Activated CD4-positive, alpha-beta T cell treated with anti-CD3 and anti-CD28 coated beads for 48 hours (primary cell): ENCODE results near the gene SAPCD2.

Experiments used
- DNase-seq: peaks from one replicate; pipeline ENCODE4 v3.0.0-alpha.2; 2020

Gene SAPCD2

GRCh38 chr9:137080260-137081122 is 10.1 kb upstream of the SAPCD2 start:
- DNase-seq = no peak

- DNase-seq = no peak
These were observed 9.0 kb upstream of the SAPCD2 start for GRCh38 chr9:137079401-137079787.

DNA sequence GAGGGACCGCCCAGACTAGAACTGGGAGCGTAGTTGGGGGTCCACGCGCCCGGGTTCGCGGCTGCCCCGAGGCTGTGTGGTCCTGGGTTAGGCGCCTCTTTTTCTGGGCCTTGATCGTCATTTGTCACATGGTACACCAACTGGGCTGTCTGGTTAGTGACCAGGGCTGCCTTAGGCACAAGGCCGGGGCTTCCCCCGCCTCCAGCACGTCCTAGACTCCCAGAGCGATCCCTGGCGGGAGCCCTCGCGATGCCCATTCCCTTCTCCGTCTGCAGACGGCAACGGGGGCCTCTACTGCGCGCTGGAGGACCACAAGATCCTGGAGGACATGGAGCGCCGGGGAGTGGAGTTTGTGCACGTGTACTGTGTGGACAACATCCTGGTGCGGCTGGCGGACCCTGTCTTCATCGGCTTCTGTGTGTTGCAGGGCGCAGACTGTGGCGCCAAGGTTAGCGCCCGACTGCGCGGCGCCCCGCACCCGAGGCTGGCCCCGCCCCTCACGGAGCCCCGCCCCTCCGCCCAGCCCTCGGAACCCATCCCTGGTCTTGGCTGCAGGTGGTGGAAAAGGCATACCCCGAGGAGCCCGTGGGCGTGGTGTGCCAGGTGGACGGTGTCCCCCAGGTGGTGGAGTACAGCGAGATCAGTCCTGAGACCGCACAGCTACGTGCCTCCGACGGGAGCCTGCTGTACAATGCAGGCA is 8.5 kb upstream of the SAPCD2 start:
- no peak for DNase-seq

DNA sequence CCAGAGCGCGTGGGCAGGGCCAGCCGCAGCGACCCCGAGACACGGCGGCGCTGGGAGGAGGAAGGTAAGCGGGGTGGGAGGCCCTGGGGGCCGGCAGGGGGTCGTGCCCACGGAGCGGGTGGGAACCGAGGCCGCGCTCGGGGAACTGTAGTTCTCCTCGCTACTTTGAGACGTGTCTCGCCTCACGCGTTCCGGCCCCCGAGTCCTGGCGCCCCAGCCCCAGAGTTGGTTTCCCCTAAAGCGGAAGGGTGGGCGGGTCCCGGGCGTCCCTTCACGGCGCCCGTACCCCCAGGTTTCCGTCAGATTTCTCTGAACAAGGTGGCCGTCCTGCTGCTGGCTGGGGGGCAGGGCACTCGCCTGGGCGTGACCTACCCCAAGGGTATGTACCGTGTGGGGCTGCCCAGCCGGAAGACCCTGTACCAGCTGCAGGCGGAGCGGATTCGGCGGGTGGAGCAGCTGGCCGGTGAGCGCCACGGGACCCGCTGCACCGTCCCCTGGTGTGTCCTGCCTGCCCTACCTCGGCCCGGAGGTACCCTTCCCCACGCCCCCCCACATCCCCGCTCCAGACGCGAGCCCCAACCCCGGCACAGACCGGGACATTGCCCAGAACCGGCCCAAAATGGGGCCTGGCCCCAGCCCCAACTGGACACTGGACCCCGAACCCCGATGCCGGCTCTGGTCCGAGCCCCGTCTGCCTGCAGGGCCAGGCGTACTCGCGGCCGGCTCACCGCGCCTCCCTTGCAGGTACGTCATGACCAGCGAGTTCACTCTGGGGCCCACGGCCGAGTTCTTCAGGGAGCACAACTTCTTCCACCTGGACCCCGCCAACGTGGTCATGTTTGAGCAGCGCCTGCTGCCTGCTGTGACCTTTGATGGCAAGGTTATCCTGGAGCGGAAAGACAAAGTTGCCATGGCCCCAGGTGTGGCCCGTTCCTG is 7.7 kb upstream of the SAPCD2 start:
- peak; percentile 49 for DNase-seq

GRCh38 chr9:137077010-137077747 is 6.8 kb upstream of the SAPCD2 start, which contains the start of gene UAP1L1:
UAP1L1 (plus strand) TSS chr9:137077517; CDS start chr9:137077533, 16 bp downstream.
- DNase-seq = peak; percentile 50

GRCh38 chr9:137076636-137077009 is 6.3 kb upstream of the SAPCD2 start:
- DNase-seq = no peak

- no peak for DNase-seq
These were observed 5.0 kb upstream of the SAPCD2 start for GRCh38 chr9:137075275-137075775.

- DNase-seq = no peak
These were observed 4.4 kb upstream of the SAPCD2 start for GRCh38 chr9:137074657-137075274.

- DNase-seq = no peak
These were observed 3.6 kb upstream of the SAPCD2 start for GRCh38 chr9:137073992-137074399.

- DNase-seq = no peak
These were observed 925 bp upstream of the SAPCD2 start for GRCh38 chr9:137071282-137071681.

GRCh38 chr9:137070906-137071275 is 534 bp upstream of the SAPCD2 start:
- DNase-seq = no peak

DNA sequence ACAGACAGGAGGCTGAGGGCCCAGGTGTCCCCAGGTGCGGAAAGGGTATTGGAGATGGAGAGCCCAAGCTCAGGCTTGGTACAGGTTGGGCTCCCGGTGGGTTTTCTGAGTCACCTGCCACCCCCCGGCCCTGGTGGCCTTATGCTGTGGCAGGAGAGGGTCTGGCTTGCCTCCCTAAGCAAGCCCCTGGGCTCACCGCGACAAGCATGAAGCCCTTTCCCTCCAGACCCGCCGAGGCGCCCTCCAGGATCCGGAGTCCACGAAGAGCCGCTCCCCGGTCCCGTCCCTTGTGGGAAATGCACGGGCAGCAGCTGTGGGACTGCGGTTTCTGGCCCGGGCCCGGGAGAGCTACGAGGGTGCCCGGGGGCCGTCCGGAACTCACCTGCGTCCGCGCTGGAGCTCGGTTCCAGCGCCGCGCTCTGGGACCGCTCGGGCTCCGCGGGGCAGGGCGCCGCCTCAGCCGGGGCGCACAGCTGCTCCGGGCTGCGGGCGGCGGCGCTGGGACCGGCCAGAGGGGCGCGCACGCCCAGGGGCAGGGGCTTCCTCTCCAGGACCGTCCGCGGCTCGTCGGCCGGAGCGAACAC is 757 bp downstream of the SAPCD2 start:
- no peak for DNase-seq

GRCh38 chr9:137068539-137069507 is 1.5 kb downstream of the SAPCD2 start:
- DNase-seq = no peak

GRCh38 chr9:137067860-137068538 is 2.4 kb downstream of the SAPCD2 start:
- DNase-seq = peak; percentile 90

- no peak for DNase-seq
These were observed 4.1 kb downstream of the SAPCD2 start for GRCh38 chr9:137066096-137066861.

DNA sequence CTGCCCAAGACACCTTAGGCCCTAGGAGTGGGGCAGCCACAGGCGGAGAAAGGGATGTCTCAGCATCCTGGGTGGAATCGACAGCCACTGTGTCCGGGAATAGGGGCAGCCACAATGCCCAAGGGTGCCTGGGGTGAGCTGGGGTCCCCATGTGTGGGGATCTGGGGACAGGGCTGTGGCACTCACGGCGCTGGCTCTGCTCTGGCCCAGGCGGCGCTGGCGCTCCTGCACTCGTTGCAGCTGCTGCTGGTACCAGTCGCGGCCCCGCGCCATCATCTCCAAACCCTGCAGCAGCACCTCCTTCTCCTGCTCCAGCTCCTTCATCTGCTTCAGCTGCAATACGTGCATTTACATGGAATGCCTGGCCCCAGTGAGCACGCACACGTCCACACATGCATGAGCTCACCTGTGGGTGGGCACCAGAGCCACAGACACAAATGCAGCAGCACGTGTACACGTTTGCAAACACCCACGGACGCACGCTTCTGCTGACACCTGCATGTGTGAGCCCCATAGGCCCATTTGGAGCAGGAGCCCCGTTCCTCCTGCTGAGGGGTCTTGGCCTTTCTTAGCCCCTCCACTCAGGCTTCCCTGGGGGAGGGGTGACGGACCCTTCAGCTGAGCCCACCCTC is 4.9 kb downstream of the SAPCD2 start:
- no peak for DNase-seq

DNA sequence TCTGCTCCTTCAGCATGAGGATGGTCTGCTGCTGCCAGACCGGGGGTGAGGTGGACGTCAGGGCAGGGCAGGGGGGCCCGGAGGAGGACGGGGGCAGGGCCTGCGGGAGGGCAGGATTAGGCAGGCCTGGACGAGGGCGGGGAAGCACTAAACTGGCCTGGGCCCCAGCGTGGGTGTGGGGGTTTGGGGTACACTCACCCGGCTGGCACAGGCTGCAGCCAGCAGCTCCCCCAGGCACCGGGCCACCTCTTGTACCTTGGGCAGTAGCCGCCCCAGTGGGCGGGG is 5.5 kb downstream of the SAPCD2 start:
- no peak for DNase-seq
